ENCODE measurements around the gene PIK3R6.
"Not testable (repeated sequence)": the region's sequence is repeated elsewhere in the genome, so short reads cannot be mapped to it uniquely, and the experiment has no call there.

The PIK3R6 gene

GRCh38 chr17:8865385-8865784, 2.1 kb downstream of the PIK3R6 start:
- no peak for DNase-seq
- no peak overlapping the region for H3K27ac ChIP-seq (ENCODE audit: insufficient read depth, low read length, poor library complexity, severe bottlenecking)
- H3K27me3 ChIP-seq (replicated peaks; ENCODE audit: control insufficient read depth, insufficient read depth, low read length, poor library complexity, severe bottlenecking): no peaks in the 10 kb centered on the region
- no peaks in the 10 kb centered on the region for H3K36me3 ChIP-seq (ENCODE audit: control insufficient read depth, insufficient read depth, low read length)
- H3K4me1 ChIP-seq (ENCODE audit: control insufficient read depth, insufficient read depth, low read length, poor library complexity, severe bottlenecking): no peaks in the 10 kb centered on the region
- H3K9me3 ChIP-seq (ENCODE audit: control insufficient read depth, low read length): no peaks in the 10 kb centered on the region
- H3K4me3 ChIP-seq (ENCODE audit: insufficient read depth, low read depth, low read length, poor library complexity, severe bottlenecking): no peak overlapping the region

GRCh38 chr17:8862213-8863056, 5.0 kb downstream of the PIK3R6 start:
- DNase-seq: no peak
- no peaks in the 10 kb centered on the region for H3K9me3 ChIP-seq (ENCODE audit: control insufficient read depth, low read length)
- H3K36me3 ChIP-seq (ENCODE audit: control insufficient read depth, insufficient read depth, low read length): no peaks in the 10 kb centered on the region
- H3K4me1 ChIP-seq (ENCODE audit: control insufficient read depth, insufficient read depth, low read length, poor library complexity, severe bottlenecking): peaks cover 3% of the 10 kb centered on the region
- H3K4me3 ChIP-seq (ENCODE audit: insufficient read depth, low read depth, low read length, poor library complexity, severe bottlenecking): no peak overlapping the region
- no peaks in the 10 kb centered on the region for H3K27me3 ChIP-seq (replicated peaks; ENCODE audit: control insufficient read depth, insufficient read depth, low read length, poor library complexity, severe bottlenecking)
- no peak overlapping the region for H3K27ac ChIP-seq (ENCODE audit: insufficient read depth, low read length, poor library complexity, severe bottlenecking)

- no peak for DNase-seq
- no peaks in the 10 kb centered on the region for H3K36me3 ChIP-seq (ENCODE audit: control insufficient read depth, insufficient read depth, low read length)
- no peaks in the 10 kb centered on the region for H3K27me3 ChIP-seq (replicated peaks; ENCODE audit: control insufficient read depth, insufficient read depth, low read length, poor library complexity, severe bottlenecking)
- H3K27ac ChIP-seq (ENCODE audit: insufficient read depth, low read length, poor library complexity, severe bottlenecking): no peak overlapping the region
- no peaks in the 10 kb centered on the region for H3K9me3 ChIP-seq (ENCODE audit: control insufficient read depth, low read length)
- no peak overlapping the region for H3K4me3 ChIP-seq (ENCODE audit: insufficient read depth, low read depth, low read length, poor library complexity, severe bottlenecking)
- peaks cover 3% of the 10 kb centered on the region for H3K4me1 ChIP-seq (ENCODE audit: control insufficient read depth, insufficient read depth, low read length, poor library complexity, severe bottlenecking)
These were observed 5.8 kb downstream of the PIK3R6 start for GRCh38 chr17:8861495-8862181.

GRCh38 chr17:8859804-8860430, 7.6 kb downstream of the PIK3R6 start:
- Histone ChIP-seq H3K36me3 (ENCODE audit: control insufficient read depth, insufficient read depth, low read length) (no peaks in the 10 kb centered on the region), H3K9me3 (ENCODE audit: control insufficient read depth, low read length) (no peaks in the 10 kb centered on the region), H3K27me3 (replicated peaks; ENCODE audit: control insufficient read depth, insufficient read depth, low read length, poor library complexity, severe bottlenecking) (no peaks in the 10 kb centered on the region), H3K4me1 (ENCODE audit: control insufficient read depth, insufficient read depth, low read length, poor library complexity, severe bottlenecking) (peaks cover 3% of the 10 kb centered on the region), H3K27ac (ENCODE audit: insufficient read depth, low read length, poor library complexity, severe bottlenecking) (no peak overlapping the region), H3K4me3 (ENCODE audit: insufficient read depth, low read depth, low read length, poor library complexity, severe bottlenecking) (no peak overlapping the region)
- DNase-seq: no peak

- peaks cover 3% of the 10 kb centered on the region for H3K4me1 ChIP-seq (ENCODE audit: control insufficient read depth, insufficient read depth, low read length, poor library complexity, severe bottlenecking)
- H3K27me3 ChIP-seq (replicated peaks; ENCODE audit: control insufficient read depth, insufficient read depth, low read length, poor library complexity, severe bottlenecking): no peaks in the 10 kb centered on the region
- H3K4me3 ChIP-seq (ENCODE audit: insufficient read depth, low read depth, low read length, poor library complexity, severe bottlenecking): no peak overlapping the region
- no peak overlapping the region for H3K27ac ChIP-seq (ENCODE audit: insufficient read depth, low read length, poor library complexity, severe bottlenecking)
- H3K9me3 ChIP-seq (ENCODE audit: control insufficient read depth, low read length): no peaks in the 10 kb centered on the region
- no peak for DNase-seq
- H3K36me3 ChIP-seq (ENCODE audit: control insufficient read depth, insufficient read depth, low read length): no peaks in the 10 kb centered on the region
These were observed 8.3 kb downstream of the PIK3R6 start for GRCh38 chr17:8859027-8859803.

- H3K9me3 ChIP-seq (ENCODE audit: control insufficient read depth, low read length): no peaks in the 10 kb centered on the region
- H3K36me3 ChIP-seq (ENCODE audit: control insufficient read depth, insufficient read depth, low read length): no peaks in the 10 kb centered on the region
- H3K4me1 ChIP-seq (ENCODE audit: control insufficient read depth, insufficient read depth, low read length, poor library complexity, severe bottlenecking): peaks cover 3% of the 10 kb centered on the region
- no peaks in the 10 kb centered on the region for H3K27me3 ChIP-seq (replicated peaks; ENCODE audit: control insufficient read depth, insufficient read depth, low read length, poor library complexity, severe bottlenecking)
- no peak for DNase-seq
- H3K4me3 ChIP-seq (ENCODE audit: insufficient read depth, low read depth, low read length, poor library complexity, severe bottlenecking): no peak overlapping the region
- H3K27ac ChIP-seq (ENCODE audit: insufficient read depth, low read length, poor library complexity, severe bottlenecking): no peak overlapping the region
These were observed 9.6 kb downstream of the PIK3R6 start for GRCh38 chr17:8857919-8858318.

GRCh38 chr17:8856869-8857575, 10.5 kb downstream of the PIK3R6 start:
- Histone ChIP-seq H3K27ac (ENCODE audit: insufficient read depth, low read length, poor library complexity, severe bottlenecking) (no peak overlapping the region), H3K4me3 (ENCODE audit: insufficient read depth, low read depth, low read length, poor library complexity, severe bottlenecking) (no peak overlapping the region), H3K9me3 (ENCODE audit: control insufficient read depth, low read length) (no peaks in the 10 kb centered on the region), H3K27me3 (replicated peaks; ENCODE audit: control insufficient read depth, insufficient read depth, low read length, poor library complexity, severe bottlenecking) (no peaks in the 10 kb centered on the region), H3K4me1 (ENCODE audit: control insufficient read depth, insufficient read depth, low read length, poor library complexity, severe bottlenecking) (peaks cover 3% of the 10 kb centered on the region), H3K36me3 (ENCODE audit: control insufficient read depth, insufficient read depth, low read length) (no peaks in the 10 kb centered on the region)
- DNase-seq: no peak

GRCh38 chr17:8856205-8856603, 11.3 kb downstream of the PIK3R6 start:
- H3K4me1 ChIP-seq (ENCODE audit: control insufficient read depth, insufficient read depth, low read length, poor library complexity, severe bottlenecking); H3K9me3 ChIP-seq (ENCODE audit: control insufficient read depth, low read length); H3K36me3 ChIP-seq (ENCODE audit: control insufficient read depth, insufficient read depth, low read length); H3K4me3 ChIP-seq (ENCODE audit: insufficient read depth, low read depth, low read length, poor library complexity, severe bottlenecking); H3K27ac ChIP-seq (ENCODE audit: insufficient read depth, low read length, poor library complexity, severe bottlenecking); H3K27me3 ChIP-seq (replicated peaks; ENCODE audit: control insufficient read depth, insufficient read depth, low read length, poor library complexity, severe bottlenecking); DNase-seq: not testable (repeated sequence)

- H3K4me1 ChIP-seq (ENCODE audit: control insufficient read depth, insufficient read depth, low read length, poor library complexity, severe bottlenecking): peaks cover 3% of the 10 kb centered on the region
- no peak overlapping the region for H3K4me3 ChIP-seq (ENCODE audit: insufficient read depth, low read depth, low read length, poor library complexity, severe bottlenecking)
- H3K27me3 ChIP-seq (replicated peaks; ENCODE audit: control insufficient read depth, insufficient read depth, low read length, poor library complexity, severe bottlenecking): no peaks in the 10 kb centered on the region
- H3K36me3 ChIP-seq (ENCODE audit: control insufficient read depth, insufficient read depth, low read length): no peaks in the 10 kb centered on the region
- DNase-seq: no peak
- H3K9me3 ChIP-seq (ENCODE audit: control insufficient read depth, low read length): no peaks in the 10 kb centered on the region
- no peak overlapping the region for H3K27ac ChIP-seq (ENCODE audit: insufficient read depth, low read length, poor library complexity, severe bottlenecking)
These were observed 11.8 kb downstream of the PIK3R6 start for GRCh38 chr17:8855477-8856204.

All from effector memory CD4-positive, alpha-beta T cell (primary cell).